HepG2 (cell line): ENCODE results near the gene WNK2.

Experiments
- ASH2L ChIP-seq: fragments of 300-600, 200-600 bp; sonication (generic); IDR thresholded peaks from 2 replicates; pipeline ENCODE4 v1.7.0; 2017; ENCODE audit warnings: low read depth, mild to moderate bottlenecking, moderate library complexity, mixed read lengths, low read length; ENCODE audit not compliant: insufficient read length
- CTCF ChIP-seq: sonication (generic); formaldehyde crosslinking; IDR thresholded peaks from 2 replicates; pipeline ENCODE4 v1.5.0; 2020; ENCODE audit warnings: mild to moderate bottlenecking, missing genetic modification reagents, moderate library complexity
- ESRRA ChIP-seq: sonication (generic); formaldehyde crosslinking; IDR thresholded peaks from 2 replicates; pipeline ENCODE4 v1.5.1; 2020; ENCODE audit warnings: mild to moderate bottlenecking, low read depth, missing genetic modification reagents
- PAF1 ChIP-seq: IDR thresholded peaks from 2 replicates; pipeline ENCODE4 v1.6.1; 2016; ENCODE audit warnings: missing genetic modification reagents, missing compliant biosample characterization
- PBX3 ChIP-seq: sonication (generic); formaldehyde crosslinking; IDR thresholded peaks from 2 replicates; pipeline ENCODE4 v1.8.1; 2023; ENCODE audit warnings: missing genetic modification reagents, inconsistent platforms, borderline replicate concordance
- STAT5B ChIP-seq: sonication (generic); formaldehyde crosslinking; IDR thresholded peaks from 2 replicates; pipeline ENCODE4 v1.4.0; 2020; ENCODE audit warnings: missing genetic modification reagents

GRCh38 chr9:93237540-93237939 is 53.6 kb downstream of the WNK2 start:
- TF ChIP-seq CTCF (CRISPR knock-in tag) (no peak), STAT5B (CRISPR knock-in tag) (no peak), ASH2L (no peak), PBX3 (CRISPR knock-in tag) (no peak), ESRRA (CRISPR knock-in tag) (no peak), PAF1 (CRISPR knock-in tag) (no peak)
